Endodermal cell (in vitro differentiated cells): ENCODE data around the gene MFSD2A. TPM values are rescaled to one million over a fixed set of nuclear protein-coding genes. Genes with fewer than 3 reads are reported as not detected.

ENCODE experiments used
- DNase-seq: peaks from one replicate; pipeline ENCODE4 v3.0.0-alpha.2; 2017
- H3K27ac ChIP-seq: 2 replicates; pipeline ENCODE4 v1.5.1; 2013; ENCODE audit warnings: mild to moderate bottlenecking, low read depth, low read length, moderate library complexity
- H3K27me3 ChIP-seq: 2 replicates; pipeline ENCODE4 v1.6.1; 2013; ENCODE audit warnings: mild to moderate bottlenecking, low read length, moderate library complexity; ENCODE audit not compliant: insufficient read depth, control insufficient read depth, poor library complexity, severe bottlenecking
- H3K36me3 ChIP-seq: 2 replicates; pipeline ENCODE4 v1.7.0; 2013; ENCODE audit warnings: mild to moderate bottlenecking, low read length, moderate library complexity; ENCODE audit not compliant: control insufficient read depth, insufficient read depth
- H3K4me1 ChIP-seq: one replicate; pipeline ENCODE4 v1.7.0; 2013; ENCODE audit warnings: low read length; ENCODE audit not compliant: control insufficient read depth, insufficient read depth
- H3K4me3 ChIP-seq: 2 replicates; pipeline ENCODE4 v1.5.1; 2013; ENCODE audit warnings: mild to moderate bottlenecking, low read length, moderate library complexity
- H3K9ac ChIP-seq: 2 replicates; pipeline ENCODE4 v1.6.1; 2013; ENCODE audit warnings: mild to moderate bottlenecking, low read length, moderate library complexity; ENCODE audit not compliant: poor library complexity, severe bottlenecking; ENCODE audit errors: extremely low read depth
- H3K9me3 ChIP-seq: 2 replicates; pipeline ENCODE4 v1.6.1; 2013; ENCODE audit warnings: mild to moderate bottlenecking, low read length, moderate library complexity; ENCODE audit not compliant: control insufficient read depth
- H3K27ac Mint-ChIP-seq: 2 replicates; pipeline ENCODE4 v1.8.0; 2020; ENCODE audit warnings: mixed read lengths
- H3K27me3 Mint-ChIP-seq: 2 replicates; pipeline ENCODE4 v1.8.0; 2021; ENCODE audit warnings: mild to moderate bottlenecking, mixed read lengths; ENCODE audit not compliant: insufficient read depth
- H3K36me3 Mint-ChIP-seq: 2 replicates; pipeline ENCODE4 v1.8.0; 2020; ENCODE audit warnings: low read depth, mixed read lengths
- H3K4me1 Mint-ChIP-seq: 2 replicates; pipeline ENCODE4 v1.8.0; 2020; ENCODE audit warnings: mixed read lengths
- H3K4me3 Mint-ChIP-seq: 2 replicates; pipeline ENCODE4 v1.8.0; 2020; ENCODE audit warnings: mild to moderate bottlenecking, moderate library complexity, mixed read lengths
- H3K9me3 Mint-ChIP-seq: 2 replicates; pipeline ENCODE4 v1.8.0; 2020; ENCODE audit warnings: mild to moderate bottlenecking, mixed read lengths
- CTCF ChIP-seq: fragments of 200-600 bp; sonication (generic); conservative IDR thresholded peaks from 2 replicates; pipeline ENCODE4 v1.5.0; 2021; ENCODE audit warnings: antibody characterized with exemption, mild to moderate bottlenecking
- WGBS, 2 experiments: methylation state at CpG; one replicate each; pipeline versions ENCODE4 v1.1.5 to v1.1.7; 2013; ENCODE audit warnings: missing lambda C conversion rate in 2 of 2, mixed read lengths in 1 of 2; ENCODE audit not compliant: insufficient coverage in 1 of 2, insufficient read length in 1 of 2; 5-methylcytosine and 5-hydroxymethylcytosine counted together
- total RNA-seq, 2 donors: library from RNA; stranded (reverse); fragmentation: NEBNext Ultra II Directional in 1 of 2; extraction: Animal tissue kit (Norgen Biotek cat#: 25700) in 1 of 2; gene quantifications; 2 replicates in 1 of 2; 3 replicates in 1 of 2; pipeline ENCODE4 v1.2.1, GENCODE V29; 2021

MFSD2A gene
- total RNA-seq, 2 donors from 2014 or later = 6.3 to 8.5 TPM

DNA sequence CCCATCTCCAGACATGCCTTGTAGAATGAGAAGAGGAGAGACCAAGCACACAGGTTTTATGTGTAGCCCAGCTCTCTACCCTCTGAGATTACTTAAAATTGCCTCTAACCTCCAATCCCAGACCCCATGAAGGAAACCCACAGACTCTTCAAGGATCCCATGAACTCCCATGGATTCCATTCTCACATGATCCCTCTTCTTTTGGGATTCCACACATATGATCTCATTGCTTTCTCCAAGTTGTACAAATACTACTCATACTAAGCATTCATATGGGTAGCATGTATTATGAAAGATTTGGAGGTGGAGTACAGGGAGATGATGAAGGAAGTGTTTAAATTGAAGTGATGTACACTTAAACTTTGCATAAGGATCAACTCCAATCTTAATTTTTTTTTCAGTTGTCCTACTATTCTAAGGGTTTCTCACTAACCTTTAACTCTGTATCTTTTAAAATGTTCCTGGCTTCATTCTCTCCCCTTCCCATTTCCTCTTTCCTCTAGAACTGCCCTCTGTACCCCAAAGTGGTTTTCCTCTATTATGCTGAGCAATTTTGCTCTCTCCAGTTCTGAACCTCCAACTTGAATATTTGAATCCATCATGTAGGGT lies 41.6 kb downstream of the MFSD2A start:
- Histone ChIP-seq H3K27me3 (no peaks in the 10 kb centered on the region), H3K36me3 (no peaks in the 10 kb centered on the region), H3K9me3 (peaks cover 5% of the 10 kb centered on the region), H3K9ac (no peak overlapping the region), H3K4me3 (no peak overlapping the region), H3K4me1 (no peaks in the 10 kb centered on the region), H3K27ac (no peak overlapping the region)
- Mint-ChIP-seq H3K4me1 (peaks cover under 1% of the 10 kb centered on the region), H3K27ac (no peak overlapping the region), H3K36me3 (no peaks in the 10 kb centered on the region), H3K4me3 (no peak overlapping the region), H3K9me3 (peaks cover 14% of the 10 kb centered on the region), H3K27me3 (no peaks in the 10 kb centered on the region)
- no peak for DNase-seq
- no peak for TF ChIP-seq CTCF

GRCh38 chr1:40001456-40001855 lies 46.5 kb downstream of the MFSD2A start:
- Histone ChIP-seq H3K4me3 (no peak overlapping the region), H3K36me3 (no peaks in the 10 kb centered on the region), H3K27me3 (no peaks in the 10 kb centered on the region), H3K4me1 (no peaks in the 10 kb centered on the region), H3K27ac (no peak overlapping the region), H3K9ac (no peak overlapping the region), H3K9me3 (peaks cover 5% of the 10 kb centered on the region)
- Mint-ChIP-seq H3K27ac (no peak overlapping the region), H3K36me3 (no peaks in the 10 kb centered on the region), H3K27me3 (no peaks in the 10 kb centered on the region), H3K4me1 (peaks cover 6% of the 10 kb centered on the region), H3K9me3 (peaks cover 14% of the 10 kb centered on the region), H3K4me3 (no peak overlapping the region)
- no peak for DNase-seq
- no peak for TF ChIP-seq CTCF
- WGBS, 2 experiments = 80 to 97% methylated on average over 2 of the region's 2 CpGs

DNA sequence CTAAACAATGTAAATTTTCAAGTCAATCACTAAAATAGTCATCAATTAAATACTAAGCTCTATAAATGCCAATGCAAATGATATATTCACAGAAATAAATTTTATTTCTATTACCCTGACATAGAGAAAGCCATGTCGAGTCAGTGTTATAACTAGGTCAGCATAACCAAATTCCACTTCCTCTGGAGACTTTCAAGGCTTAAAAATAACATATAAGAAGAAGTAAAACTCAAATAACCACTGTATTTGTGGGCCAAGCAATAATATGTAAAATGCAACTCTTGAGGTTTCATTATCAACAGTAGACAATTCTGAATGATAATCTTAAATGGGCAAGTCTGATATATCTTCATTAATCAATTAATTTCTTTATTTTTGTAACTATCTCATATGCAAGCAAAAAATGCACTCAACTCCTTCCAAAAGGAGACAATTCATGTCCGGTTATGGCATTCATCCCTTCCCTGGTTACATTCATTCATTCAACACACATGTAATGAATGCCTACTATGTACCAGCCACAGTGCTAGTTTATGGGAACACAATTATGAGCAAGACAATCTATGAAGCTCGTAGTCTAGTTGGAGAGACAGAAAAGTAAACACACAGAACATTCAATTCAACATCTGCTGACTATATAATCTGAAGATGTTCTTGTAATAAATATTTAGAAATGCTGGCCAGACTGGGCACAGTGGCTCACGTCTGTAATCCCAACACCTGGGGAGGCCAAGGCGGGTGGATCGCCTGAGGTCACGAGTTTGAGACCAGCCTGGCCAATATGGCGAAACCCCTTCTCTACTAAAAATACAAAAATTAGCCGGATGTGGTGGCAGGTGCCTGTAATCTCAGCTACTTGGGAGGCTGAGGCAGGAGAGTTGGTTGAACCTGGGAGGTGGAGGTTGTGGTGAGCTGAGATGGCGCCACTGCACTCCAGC lies 48.5 kb downstream of the MFSD2A start:
- H3K4me3 Mint-ChIP-seq = no peak overlapping the region
- no peaks in the 10 kb centered on the region for H3K36me3 Mint-ChIP-seq
- DNase-seq = no peak
- no peaks in the 10 kb centered on the region for H3K36me3 ChIP-seq
- no peaks in the 10 kb centered on the region for H3K4me1 ChIP-seq
- 77 to 83% methylated on average over 5 to 10 of the region's 10 CpGs for WGBS, 2 experiments
- H3K27me3 Mint-ChIP-seq = no peaks in the 10 kb centered on the region
- no peaks in the 10 kb centered on the region for H3K27me3 ChIP-seq
- TF ChIP-seq CTCF = no peak
- no peak overlapping the region for H3K27ac ChIP-seq
- H3K27ac Mint-ChIP-seq = no peak overlapping the region
- H3K4me3 ChIP-seq = no peak overlapping the region
- no peak overlapping the region for H3K9ac ChIP-seq
- peaks cover 6% of the 10 kb centered on the region for H3K4me1 Mint-ChIP-seq
- peaks cover 4% of the 10 kb centered on the region for H3K9me3 ChIP-seq
- peaks cover 9% of the 10 kb centered on the region for H3K9me3 Mint-ChIP-seq
